Erythroblast (primary cell): ENCODE measurements around the gene CTNND2.

Source experiments
- GATA1 ChIP-seq: IDR thresholded peaks from 2 replicates; pipeline ENCODE4 v1.6.1; 2011; ENCODE audit warnings: low read depth, mild to moderate bottlenecking, control low read depth, low read length, moderate library complexity
- POLR2A ChIP-seq: IDR thresholded peaks from 2 replicates; pipeline ENCODE4 v1.6.1; 2011; ENCODE audit warnings: mild to moderate bottlenecking, low read length

- TF ChIP-seq POLR2A (no peak), GATA1 (no peak)
Observed at GRCh38 chr5:11527652-11528349, 376.4 kb downstream of the CTNND2 start.
